GM12878 (cell line): Measurements from ENCODE around the gene BPGM. TPM values are rescaled to one million over a fixed set of nuclear protein-coding genes. Genes with fewer than 3 reads are reported as not detected.

Experiments used
- ATAC-seq: fragments of 200-7000 bp; cut with Tn5 transposase; 3 replicates; pipeline ENCODE4 v1.9.1; 2020; ENCODE audit warnings: mild to moderate bottlenecking, moderate library complexity
- BruUV-seq: library from RNA; stranded (reverse); fragments of 400-500 nt; replicated peaks from 2 replicates; lab custom pipeline; 2021; lab: Mats Ljungman, UMichigan
- CTCF ChIA-PET: fragments of 300-600 bp; sonication (Branson Sonifier 250); formaldehyde crosslinking; extraction: SDS; loops from one replicate; lab custom pipeline; 2021; ENCODE audit warnings: inconsistent platforms; lab: Yijun Ruan, JAX
- POLR2A ChIA-PET: fragments of 350-600 bp; formaldehyde crosslinking; extraction: SDS; loops from one replicate; lab custom pipeline; 2021; ENCODE audit warnings: inconsistent platforms; lab: Charles Lee
- RAD21 ChIA-PET: fragments of 300-600 bp; sonication (Branson Sonifier 250); formaldehyde crosslinking; loops from one replicate; lab custom pipeline; 2023; ENCODE audit warnings: antibody characterized with exemption; ENCODE audit not compliant: unreplicated experiment; lab: Charles Lee
- SMC1A ChIA-PET: fragments of 300-600 bp; sonication (Branson Sonifier 250); formaldehyde crosslinking; loops from one replicate; lab custom pipeline; 2023; ENCODE audit not compliant: unreplicated experiment, uncharacterized antibody; lab: Charles Lee
- DNase-seq: peaks from one replicate; pipeline ENCODE4 v3.0.0-alpha.2; 2011; ENCODE audit warnings: low read depth, low spot score
- FAIRE-seq: peaks from 3 replicates; lab custom pipeline; 2011; peaks lifted over from hg19 to GRCh38; lab: Jason Lieb, UNC
- H2AFZ ChIP-seq: 2 replicates; pipeline ENCODE4 v1.6.0; 2011; ENCODE audit warnings: low read depth, low read length, control low read depth; ENCODE audit not compliant: control insufficient read depth
- H3K27ac ChIP-seq: 2 replicates; pipeline ENCODE4 v1.5.1; 2011; ENCODE audit warnings: control low read depth; ENCODE audit not compliant: control insufficient read depth, insufficient read depth
- H3K27me3 ChIP-seq, 2 experiments: replicated peaks in 1 of 2; 2 replicates each; pipeline versions ENCODE4 v1.6.0 to v1.6.1; 2011; ENCODE audit warnings: low read length in 1 of 2; ENCODE audit not compliant: control insufficient read depth in 2 of 2, insufficient read depth in 2 of 2
- H3K36me3 ChIP-seq, 2 experiments: 2 replicates each; pipeline ENCODE4 v1.5.1; 2011; ENCODE audit warnings: low read length in 1 of 2; ENCODE audit not compliant: control insufficient read depth in 2 of 2, insufficient read depth in 2 of 2
- H3K4me1 ChIP-seq: 2 replicates; pipeline ENCODE4 v1.6.1; 2011; ENCODE audit warnings: mild to moderate bottlenecking, low read length, moderate library complexity, mixed read lengths; ENCODE audit not compliant: control insufficient read depth, insufficient read depth
- H3K4me2 ChIP-seq: 2 replicates; pipeline ENCODE4 v1.6.0; 2011; ENCODE audit warnings: control low read depth; ENCODE audit not compliant: control insufficient read depth, insufficient read depth
- H3K4me3 ChIP-seq: fragments of 200-600 bp; sonication (generic); 2 replicates; pipeline ENCODE4 v1.5.1; 2016
- H3K79me2 ChIP-seq: 2 replicates; pipeline ENCODE4 v1.6.0; 2011; ENCODE audit warnings: low read length; ENCODE audit not compliant: control insufficient read depth, insufficient read depth
- H3K9ac ChIP-seq: 2 replicates; pipeline ENCODE4 v1.8.0; 2011; ENCODE audit warnings: low read length, control low read depth, mixed read lengths; ENCODE audit not compliant: control insufficient read depth, insufficient read depth
- H3K9me3 ChIP-seq: replicated peaks from 3 replicates; pipeline ENCODE4 v1.5.1; 2011; ENCODE audit warnings: mild to moderate bottlenecking, low read length; ENCODE audit not compliant: control insufficient read depth, insufficient read depth
- H4K20me1 ChIP-seq: 2 replicates; pipeline ENCODE4 v1.6.0; 2011; ENCODE audit not compliant: control insufficient read depth, insufficient read depth
- USF2 ChIP-seq: IDR thresholded peaks from 2 replicates; pipeline ENCODE4 v1.6.1; 2011; ENCODE audit warnings: low read depth, low read length, improper control_type of control experiment, borderline replicate concordance
- in situ Hi-C: fragments of 300-500 bp; cut with MboI; formaldehyde crosslinking; loops from 9 replicates; pipeline ENCODE4 v1.14.3; 2018; ENCODE audit warnings: mixed read lengths
- intact Hi-C: fragments of 100-400 bp; cut with micrococcal nuclease; formaldehyde crosslinking; loops from one replicate; pipeline ENCODE4 v1.14.2; 2022; ENCODE audit not compliant: unreplicated experiment
- polyA plus RNA-seq, 11 experiments: library from polyadenylated mRNA; depleted of rRNA in 4 of 11; unstranded in 6 of 11; stranded (reverse) in 5 of 11; fragments of >200 nt; fragmentation: Nextera tagmentation in 4 of 11; fragmentation: Illumina TruSeq in 1 of 11; extraction: Ambion mirVana in 4 of 11; extraction: Trizol in 1 of 11; gene quantifications; 1 replicate in 1 of 11; 2 replicates in 10 of 11; pipeline versions ENCODE4 v1.2.1 to v1.2.3, GENCODE V29; 2011 to 2016; ENCODE audit warnings: inconsistent platforms in 2 of 11, missing spikeins in 2 of 11, low read depth in 1 of 11
- total RNA-seq, 4 experiments: library from RNA; depleted of rRNA in 3 of 4; stranded (reverse); fragments of >200 nt in 3 of 4; fragmentation: Illumina TruSeq in 1 of 4; extraction: Trizol in 1 of 4; gene quantifications; 2 replicates each; pipeline versions ENCODE4 v1.2.1 to v1.2.3, GENCODE V29; 2013 to 2021
- TF ChIP-seq, protein P1 (sequence below), 3 experiments: IDR thresholded peaks in 2 of 3; conservative IDR thresholded peaks in 1 of 3; 2 replicates each; pipeline ENCODE4 v1.5.1; 2011; ENCODE audit warnings: low read depth in 3 of 3, low read length in 3 of 3, mild to moderate bottlenecking in 3 of 3, control low read depth in 2 of 3, moderate library complexity in 2 of 3, inconsistent platforms in 1 of 3, mixed read lengths in 1 of 3; ENCODE audit not compliant: control insufficient read depth in 2 of 3, insufficient read depth in 1 of 3; ENCODE audit errors: extremely low read depth in 1 of 3

Gene BPGM
- total and polyA plus RNA-seq, 10 of the 15 experiments (the other 5 are each of a cell fraction or from before 2014, with no cell fraction given): 9.0 to 20.1 (median 15.2) TPM

DNA sequence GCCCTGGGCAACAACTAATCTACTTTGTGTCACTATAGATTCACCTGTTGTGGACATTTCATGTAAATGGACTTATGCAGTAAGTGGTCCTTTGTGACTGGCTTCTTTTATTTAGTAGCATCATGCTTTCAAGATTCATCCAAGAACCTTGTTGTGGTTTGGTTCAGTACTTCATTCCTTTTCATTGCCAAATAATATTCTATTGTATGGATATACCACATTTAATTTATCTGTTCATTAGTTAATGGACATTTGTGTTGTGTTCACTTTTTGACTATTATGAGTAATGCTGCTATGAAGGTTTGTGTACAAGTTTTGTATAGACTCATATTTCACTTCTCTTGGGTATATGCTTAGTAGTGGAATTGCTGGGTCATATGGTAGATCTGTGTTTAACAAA lies 27.8 kb downstream of the BPGM start:
- intact Hi-C loops: no loop called here

More for the DNA sequence above, 27.8 kb downstream of the BPGM start:
- Histone ChIP-seq H4K20me1 (no peaks in the 10 kb centered on the region), H3K27ac (no peak overlapping the region), H3K27me3 (no peaks in the 10 kb centered on the region), H2AFZ (no peak overlapping the region), H3K9ac (no peak overlapping the region), H3K79me2 (no peaks in the 10 kb centered on the region), H3K4me1 (peaks cover 6% of the 10 kb centered on the region), H3K4me3 (no peak overlapping the region), H3K36me3 (no peaks in the 10 kb centered on the region; a peak in 1 of 4 replicates), H3K9me3 (no peaks in the 10 kb centered on the region; the same call in 2 of the 3 replicates), H3K4me2 (no peak overlapping the region)
- DNase-seq (no peak), FAIRE-seq (no peak), ATAC-seq (no peak)
- no TSS peak for BruUV-seq
- CTCF ChIA-PET: no interaction called here
- TF ChIP-seq, protein P1, sequence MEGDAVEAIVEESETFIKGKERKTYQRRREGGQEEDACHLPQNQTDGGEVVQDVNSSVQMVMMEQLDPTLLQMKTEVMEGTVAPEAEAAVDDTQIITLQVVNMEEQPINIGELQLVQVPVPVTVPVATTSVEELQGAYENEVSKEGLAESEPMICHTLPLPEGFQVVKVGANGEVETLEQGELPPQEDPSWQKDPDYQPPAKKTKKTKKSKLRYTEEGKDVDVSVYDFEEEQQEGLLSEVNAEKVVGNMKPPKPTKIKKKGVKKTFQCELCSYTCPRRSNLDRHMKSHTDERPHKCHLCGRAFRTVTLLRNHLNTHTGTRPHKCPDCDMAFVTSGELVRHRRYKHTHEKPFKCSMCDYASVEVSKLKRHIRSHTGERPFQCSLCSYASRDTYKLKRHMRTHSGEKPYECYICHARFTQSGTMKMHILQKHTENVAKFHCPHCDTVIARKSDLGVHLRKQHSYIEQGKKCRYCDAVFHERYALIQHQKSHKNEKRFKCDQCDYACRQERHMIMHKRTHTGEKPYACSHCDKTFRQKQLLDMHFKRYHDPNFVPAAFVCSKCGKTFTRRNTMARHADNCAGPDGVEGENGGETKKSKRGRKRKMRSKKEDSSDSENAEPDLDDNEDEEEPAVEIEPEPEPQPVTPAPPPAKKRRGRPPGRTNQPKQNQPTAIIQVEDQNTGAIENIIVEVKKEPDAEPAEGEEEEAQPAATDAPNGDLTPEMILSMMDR (IDR thresholded peaks at IDR 0.05 in 2 of 3, conservative IDR thresholded peaks at IDR 0.05 in 1 of 3; ENCODE audit: control insufficient read depth in 2 of 3, extremely low read depth in 1 of 3, insufficient read depth in 1 of 3, low read depth in 3 of 3, low read length in 3 of 3): no peak
- no peak for TF ChIP-seq USF2
- in situ Hi-C loops: no loop called here
- POLR2A ChIA-PET: interaction anchor here (0.6 to 0.7 kb wide), 2 partner anchors 260 to 381 kb away, joined by 6 to 7 read pairs; no protein-coding TSS in a partner anchor
- SMC1A ChIA-PET: no interaction called here
- RAD21 ChIA-PET: interaction anchor here (0.6 kb wide), 1 partner anchor 172 kb away, joined by 4 read pairs; no protein-coding TSS in a partner anchor
